Stimulated activated CD4-positive, alpha-beta T cell treated with anti-CD3 and anti-CD28 coated beads, Interleukin-15, amount 100 ng/mL, for 24 hours (primary cell): ENCODE data around the gene KRT76.
A peak's percentile ranks its signal among the peaks of the same experiment; 100 is the strongest.
"Not testable (repeated sequence)": the region's sequence is repeated elsewhere in the genome, so short reads cannot be mapped to it uniquely, and the experiment has no call there.

ENCODE experiments used
- DNase-seq: peaks from one replicate; pipeline ENCODE4 v3.0.0-alpha.2; 2020

KRT76 gene

GRCh38 chr12:52796839-52797528 lies 19.8 kb upstream of the KRT76 start:
- no peak for DNase-seq

GRCh38 chr12:52796429-52796794 lies 19.3 kb upstream of the KRT76 start:
- DNase-seq: no peak

GRCh38 chr12:52795694-52796428 lies 18.7 kb upstream of the KRT76 start, which contains the start of gene KRT3:
TSS of gene KRT3 (minus strand) at chr12:52796117. CDS start at chr12:52796042, 75 bp downstream.
- no peak for DNase-seq

DNA sequence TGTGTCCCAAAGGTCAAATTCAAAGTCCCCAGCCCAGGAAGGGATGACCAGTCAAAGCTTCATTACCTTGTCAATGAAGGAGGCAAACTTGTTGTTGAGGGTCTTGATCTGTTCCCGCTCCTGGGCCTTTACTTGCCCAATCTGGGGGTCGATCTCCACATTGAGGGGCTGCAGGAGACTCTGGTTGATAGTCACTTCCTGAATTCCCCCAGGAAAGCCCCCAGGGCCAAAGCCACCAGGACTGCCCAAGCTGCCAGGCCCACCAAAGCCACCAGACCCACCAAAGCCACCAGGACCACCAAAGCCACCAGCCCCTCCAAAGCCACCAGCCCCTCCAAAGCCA lies 18.2 kb upstream of the KRT76 start:
- DNase-seq: not testable (repeated sequence)

DNA sequence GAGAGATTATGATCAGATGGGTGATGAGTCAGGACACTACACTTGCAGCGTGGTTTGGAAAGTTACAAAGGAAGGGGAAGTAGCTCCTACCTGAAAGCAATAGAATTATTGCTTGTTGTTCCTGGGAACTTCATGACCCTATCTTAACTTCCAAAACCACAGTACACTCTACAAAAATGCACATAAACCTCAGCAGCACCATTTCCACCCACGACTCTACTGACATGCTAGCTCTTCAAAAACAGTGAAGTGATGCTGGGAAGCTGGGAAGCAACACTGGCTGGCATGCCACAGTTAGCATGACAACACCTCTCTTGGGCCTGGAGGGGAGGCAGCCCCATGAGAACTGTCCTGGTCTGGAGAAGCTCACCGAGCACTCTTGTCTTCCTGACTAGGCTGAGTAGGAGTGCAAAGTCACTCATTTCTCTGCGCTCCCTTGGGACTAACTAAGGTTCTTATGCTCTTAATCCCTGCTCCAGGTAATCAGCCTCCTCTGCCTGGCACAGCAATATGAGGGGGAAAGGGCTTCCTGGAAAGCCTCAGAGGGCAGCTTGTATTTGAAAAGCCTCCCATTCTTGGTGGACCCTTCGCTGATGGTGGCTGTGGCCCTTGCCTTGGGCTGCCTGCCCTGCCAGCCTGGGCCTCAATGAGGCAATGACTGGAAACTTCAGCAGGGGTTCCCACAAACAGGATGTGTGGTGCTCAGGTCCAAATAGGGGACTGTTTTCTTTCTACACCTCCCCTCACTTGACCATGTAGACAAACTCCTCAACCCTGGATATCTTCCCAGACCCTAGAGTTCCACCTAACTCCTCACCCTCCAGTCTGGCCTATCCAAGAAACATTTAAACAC lies 17.6 kb upstream of the KRT76 start:
- DNase-seq: no peak

GRCh38 chr12:52792185-52793029 lies 15.3 kb upstream of the KRT76 start:
- no peak for DNase-seq

DNA sequence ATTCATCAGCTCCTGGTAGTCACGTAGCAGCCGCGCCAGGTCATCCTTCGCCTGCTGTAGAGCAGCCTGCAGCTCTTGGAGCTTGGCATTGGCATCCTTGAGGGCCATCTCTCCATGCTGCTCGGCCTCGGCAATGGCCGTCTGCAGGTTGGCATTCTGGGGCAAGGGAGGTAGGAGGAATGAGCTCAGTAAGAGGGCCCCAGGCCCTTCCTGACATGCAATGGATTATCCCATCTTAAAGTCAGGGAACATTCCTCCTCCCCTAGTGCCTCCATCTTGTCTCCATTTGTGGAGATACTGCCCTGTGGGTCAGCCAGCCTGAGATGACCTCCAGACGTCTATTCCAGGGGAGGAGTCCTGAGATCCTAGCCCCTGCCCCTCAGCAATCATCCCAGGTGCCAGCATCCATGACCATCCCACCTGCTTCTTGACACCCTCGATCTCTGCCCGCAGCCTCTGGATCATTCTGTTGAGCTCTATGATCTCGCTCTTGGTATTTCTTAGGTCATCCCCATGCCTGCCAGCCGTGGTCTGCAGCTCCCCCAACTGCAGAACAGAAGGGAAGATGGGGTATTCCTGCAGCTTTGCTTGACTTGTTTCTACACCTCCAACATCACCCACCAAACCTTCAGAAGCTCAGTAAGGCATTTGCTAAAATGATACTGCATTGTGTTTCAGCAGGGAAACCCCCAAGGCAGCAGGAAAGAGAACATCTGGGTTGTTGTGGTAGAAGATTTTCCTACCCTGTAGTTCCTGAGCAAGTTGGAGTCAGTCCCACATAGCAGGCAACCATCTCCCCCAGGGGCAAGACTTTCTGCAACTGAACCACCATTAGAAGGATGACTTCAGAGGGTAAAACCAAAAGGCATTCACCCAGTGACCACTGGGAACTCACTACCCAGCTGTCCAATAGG lies 14.4 kb upstream of the KRT76 start:
- DNase-seq: no peak

DNA sequence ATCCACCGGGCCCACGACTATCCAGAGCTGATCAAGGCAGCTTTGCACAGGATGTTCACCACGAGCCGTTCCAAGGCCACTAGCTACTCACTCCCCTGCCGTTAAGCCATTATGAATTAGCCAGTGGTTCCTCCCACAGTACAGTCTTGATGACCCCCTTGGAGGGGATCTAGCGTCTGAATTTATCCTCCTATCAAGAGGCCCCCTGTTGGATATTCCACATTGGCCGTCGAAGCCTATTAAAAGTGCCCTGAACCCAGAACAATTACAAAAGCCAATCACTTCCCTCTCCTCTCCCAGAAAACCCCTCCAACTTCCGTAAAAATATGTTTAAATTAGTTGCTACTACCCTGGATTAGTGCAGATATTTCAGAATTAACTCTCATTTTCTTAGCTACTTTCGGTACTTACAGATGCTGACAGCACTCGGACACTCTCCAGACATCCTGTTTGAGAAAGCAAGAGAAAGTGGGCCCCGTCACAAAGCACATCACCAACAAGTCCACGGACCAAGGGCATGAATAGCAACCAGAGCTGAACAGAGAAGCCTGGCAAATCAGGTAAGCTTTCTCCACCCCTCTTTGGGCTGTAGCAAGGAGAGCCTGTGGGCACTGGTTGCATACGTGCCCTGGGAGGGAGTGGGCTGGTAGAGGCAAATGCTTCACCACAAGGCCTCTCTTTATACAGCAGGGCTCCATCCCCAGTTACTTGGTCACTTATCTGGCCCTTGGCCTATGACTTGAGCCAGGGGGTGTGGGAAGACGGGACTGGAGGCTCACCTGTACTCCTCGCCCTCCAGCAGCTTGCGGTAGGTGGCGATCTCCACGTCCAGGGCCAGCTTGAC lies 13.5 kb upstream of the KRT76 start:
- no peak for DNase-seq

DNA sequence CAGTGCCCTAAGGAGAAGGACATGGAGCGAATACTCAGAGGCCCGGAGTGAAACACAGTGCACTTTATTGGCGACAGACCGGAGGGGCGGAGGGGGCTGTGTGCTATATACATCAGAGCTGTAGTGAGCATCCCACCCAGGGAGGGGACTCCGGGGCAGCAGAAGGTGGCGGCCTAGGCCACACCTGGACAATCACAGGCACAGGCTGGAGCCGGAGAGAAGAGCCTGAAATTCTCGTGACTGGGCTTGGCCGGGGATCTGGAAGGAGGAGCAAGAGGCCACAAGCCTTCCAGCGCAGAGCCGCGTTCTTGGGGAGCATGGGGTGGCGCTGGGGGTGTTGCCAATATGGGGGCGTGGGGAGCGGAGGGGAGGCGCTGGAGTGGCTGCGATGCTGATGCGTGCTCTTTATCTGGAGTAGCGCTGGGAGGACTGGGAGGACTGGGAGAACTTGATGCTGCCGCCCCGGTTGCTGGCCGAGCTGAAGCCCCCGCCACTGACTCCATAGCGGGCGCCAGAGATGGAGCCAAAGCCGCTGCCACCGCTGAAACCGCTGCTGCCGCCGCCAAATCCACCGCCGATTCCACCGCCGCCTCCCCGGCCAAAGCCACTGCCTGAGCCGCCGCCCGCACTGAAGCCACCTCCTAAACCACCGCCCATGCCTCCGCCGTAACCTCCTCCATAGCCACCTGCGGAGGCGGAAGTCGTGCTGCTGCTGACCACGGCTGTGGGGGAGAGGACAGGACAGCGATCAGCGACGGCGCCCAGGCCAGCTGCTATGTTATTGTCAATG lies 12.7 kb upstream of the KRT76 start:
- peak; percentile 18 for DNase-seq

GRCh38 chr12:52788876-52789636 lies 11.9 kb upstream of the KRT76 start:
- no peak for DNase-seq

DNA sequence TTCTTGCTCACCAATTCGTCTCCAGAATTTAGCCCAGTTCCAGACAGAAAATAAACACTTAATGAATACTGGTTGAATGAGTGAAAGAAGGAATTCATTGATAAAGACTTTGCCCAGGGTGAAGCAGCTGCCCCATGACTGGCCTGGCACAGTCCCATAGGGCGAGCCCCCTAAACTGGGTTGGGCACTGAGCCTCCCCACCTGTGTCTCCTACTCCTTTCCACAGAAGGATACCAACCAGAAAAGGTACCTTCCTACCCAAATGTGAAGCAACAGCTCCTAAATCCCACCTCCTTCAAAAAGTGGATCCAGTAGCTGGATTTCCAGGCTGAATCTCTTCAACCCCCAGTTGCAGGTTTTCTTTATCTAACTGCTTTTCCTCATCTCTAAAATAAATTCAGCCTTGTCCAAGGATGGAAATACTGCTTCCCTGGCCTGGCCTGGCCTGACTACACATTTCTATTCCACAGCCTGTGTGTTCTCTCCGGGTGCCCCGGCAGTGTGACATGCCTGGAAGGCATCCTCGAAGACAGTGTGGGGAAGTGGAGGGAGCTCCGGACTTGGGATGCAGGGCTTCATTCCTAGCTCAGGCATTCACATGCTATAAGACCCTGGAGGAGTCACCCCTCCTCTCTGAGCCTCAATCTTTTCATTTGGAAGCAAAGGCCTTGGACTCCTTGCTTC lies 11.2 kb upstream of the KRT76 start:
- DNase-seq: no peak

DNA sequence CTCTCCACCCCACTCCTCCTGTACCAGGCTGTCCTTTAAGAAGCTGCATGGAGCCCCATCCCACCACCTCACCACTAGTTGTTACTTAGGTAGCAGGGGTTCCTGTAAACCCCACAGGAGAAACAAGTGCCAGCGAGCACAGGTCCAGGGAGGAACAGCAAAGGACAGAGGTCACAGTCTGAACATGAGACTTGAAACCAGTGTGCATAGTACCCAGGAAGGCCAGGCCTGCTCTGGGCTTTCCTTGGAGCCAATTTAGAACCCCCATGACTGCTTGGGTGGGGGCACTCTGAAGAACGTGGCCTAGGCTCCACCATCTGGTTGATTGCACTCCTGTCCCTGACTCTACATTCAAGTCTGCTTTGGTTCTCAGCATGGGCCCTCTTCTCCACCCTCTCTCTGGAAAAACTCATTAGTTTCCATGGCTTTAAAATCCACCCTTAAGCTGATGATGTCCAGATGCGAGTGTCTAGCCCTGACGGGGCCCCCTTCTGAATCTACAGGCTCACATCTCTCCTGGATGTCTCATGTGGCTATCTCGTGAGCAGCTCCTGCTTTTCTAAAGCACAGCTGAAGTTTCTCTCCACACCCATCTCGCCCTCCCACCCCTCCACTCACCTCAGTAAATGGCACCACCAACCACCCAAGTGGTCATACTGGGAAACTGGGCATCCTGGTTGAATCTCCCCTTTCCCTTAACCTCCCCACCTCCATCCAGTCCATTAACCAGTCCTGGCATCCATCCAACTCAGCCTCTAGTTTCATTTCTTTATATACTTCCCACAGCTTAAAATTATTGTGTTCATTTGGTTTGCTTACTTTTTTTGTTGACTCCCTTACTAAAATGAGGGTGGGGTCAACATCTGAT lies 10.4 kb upstream of the KRT76 start:
- DNase-seq: no peak

- no peak for DNase-seq
Observed at GRCh38 chr12:52784909-52785308, 7.8 kb upstream of the KRT76 start.

DNA sequence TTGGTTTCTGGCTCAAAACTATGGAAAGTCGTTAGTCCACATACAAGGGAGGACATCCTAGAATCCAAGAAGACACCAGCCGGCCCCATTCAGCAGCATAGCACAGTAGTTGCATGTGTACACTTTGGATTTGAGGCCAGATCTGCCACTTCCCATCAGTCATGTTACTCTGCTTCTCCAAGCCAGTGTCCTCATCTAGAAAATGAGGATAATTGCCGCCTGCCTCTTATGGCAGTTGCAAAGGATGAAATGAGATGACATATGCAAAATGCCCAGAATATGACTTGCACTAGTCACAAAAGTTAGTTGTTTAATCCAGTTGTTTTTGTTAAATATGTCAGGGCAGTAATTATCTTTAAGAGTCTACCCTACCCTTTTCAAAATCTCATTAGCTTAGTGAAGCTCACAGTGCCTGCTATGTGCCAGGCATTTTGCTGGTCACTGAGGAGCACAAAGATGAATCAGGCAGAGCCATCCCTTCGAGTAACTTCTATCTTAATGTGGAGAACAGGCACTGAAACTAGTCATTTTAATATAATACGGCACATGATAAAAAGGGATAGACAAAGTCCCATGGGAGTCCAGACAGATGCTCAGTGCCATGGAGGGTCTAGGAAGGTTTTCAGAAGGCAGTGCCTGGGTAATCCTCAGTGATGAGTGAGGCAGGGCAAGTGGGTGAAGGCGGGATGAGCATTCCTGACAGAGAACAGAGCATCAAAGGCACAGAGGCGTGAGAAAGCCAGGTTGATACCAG lies 6.6 kb upstream of the KRT76 start:
- no peak for DNase-seq

DNA sequence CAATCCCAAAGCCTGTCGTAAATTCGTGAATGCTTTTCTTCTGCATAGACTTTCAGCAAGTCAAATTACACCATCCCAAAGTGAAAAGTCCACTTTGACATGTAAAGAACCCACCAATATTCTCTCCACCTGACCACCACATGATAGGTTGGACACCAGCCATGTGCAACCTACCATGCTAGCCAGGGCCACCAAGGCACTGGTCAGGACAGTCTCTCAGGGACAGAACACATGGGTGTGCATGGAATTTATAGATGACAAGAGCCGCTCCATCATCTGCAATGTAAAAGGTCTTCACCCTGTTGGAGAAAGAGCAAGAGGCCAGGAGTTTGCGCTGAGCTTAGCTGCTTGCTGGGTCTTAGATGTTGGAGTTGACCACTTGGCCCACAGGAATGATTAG lies 5.4 kb upstream of the KRT76 start:
- no peak for DNase-seq

DNA sequence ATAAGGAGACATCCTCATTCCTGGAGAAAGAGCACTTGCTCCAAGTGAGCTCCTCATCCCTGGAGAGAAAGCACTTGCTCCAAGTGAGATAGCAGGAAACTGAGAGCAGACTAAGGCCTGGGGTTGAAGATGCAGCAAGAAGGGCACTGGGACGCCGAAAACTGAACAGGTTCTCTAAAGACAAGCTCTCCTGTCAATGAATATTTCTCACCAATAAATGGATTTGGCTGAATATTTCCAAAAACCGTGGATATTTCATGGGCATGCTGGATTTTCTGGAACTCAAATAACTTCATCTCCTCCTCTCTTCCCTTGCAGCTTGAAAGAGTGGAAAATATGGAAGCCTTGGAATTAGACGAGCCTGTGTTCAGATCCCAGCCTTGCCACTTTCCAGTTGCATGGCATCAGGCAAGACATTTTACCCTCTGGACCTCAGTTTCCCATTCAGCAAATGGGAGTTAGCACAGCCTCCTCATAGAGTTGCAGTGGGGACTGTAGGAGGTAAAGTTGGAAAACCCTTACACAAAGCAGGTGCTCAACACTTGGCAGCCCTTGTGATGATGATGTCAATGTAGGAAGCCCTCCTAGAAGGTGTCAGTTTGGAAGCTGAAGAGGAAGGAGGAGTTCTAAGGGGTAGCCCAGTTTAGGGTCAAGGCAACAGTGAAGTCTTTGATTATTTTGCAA lies 4.4 kb upstream of the KRT76 start:
- DNase-seq: no peak
